NCI-H2227 treated with DMSO at 0.1 percent for 48 hours (cell line): Measurements from ENCODE around the gene CCDC34.

ENCODE experiments used
- DNase-seq: peaks from one replicate; lab custom pipeline; 2025; lab: John Stamatoyannopoulos, UW

Gene CCDC34

GRCh38 chr11:27290261-27291050 is 72.6 kb downstream of the CCDC34 start:
- no peak for DNase-seq
